Activated naive CD8-positive, alpha-beta T cell treated with anti-CD3 and anti-CD28 coated beads for 36 hours (primary cell): ENCODE results near the gene ASH1L. TPM values are rescaled to one million over a fixed set of nuclear protein-coding genes. Genes with fewer than 3 reads are reported as not detected.
"Not testable (repeated sequence)": the region's sequence is repeated elsewhere in the genome, so short reads cannot be mapped to it uniquely, and the experiment has no call there.

Experiments
- DNase-seq: peaks from one replicate; pipeline ENCODE4 v3.0.0; 2021
- H3K27ac Mint-ChIP-seq: one replicate; pipeline ENCODE4 v1.8.0; 2022; ENCODE audit warnings: mild to moderate bottlenecking, moderate library complexity, mixed read lengths
- H3K27me3 Mint-ChIP-seq: one replicate; pipeline ENCODE4 v1.8.0; 2022; ENCODE audit warnings: mild to moderate bottlenecking, mixed read lengths
- H3K36me3 Mint-ChIP-seq: one replicate; pipeline ENCODE4 v1.8.0; 2021; ENCODE audit warnings: mild to moderate bottlenecking, mixed read lengths
- H3K4me1 Mint-ChIP-seq: one replicate; pipeline ENCODE4 v1.8.0; 2021; ENCODE audit warnings: mixed read lengths
- H3K4me3 Mint-ChIP-seq: one replicate; pipeline ENCODE4 v1.8.0; 2022; ENCODE audit warnings: mild to moderate bottlenecking, moderate library complexity, mixed read lengths
- H3K9me3 Mint-ChIP-seq: one replicate; pipeline ENCODE4 v1.8.0; 2022; ENCODE audit warnings: mixed read lengths
- total RNA-seq, 2 experiments: library from RNA; stranded (reverse); gene quantifications; one replicate each; pipeline ENCODE4 v1.2.3, GENCODE V29; 2021

The ASH1L gene
- total RNA-seq, 2 experiments from 2014 or later = 17.6 to 18.9 TPM

DNA sequence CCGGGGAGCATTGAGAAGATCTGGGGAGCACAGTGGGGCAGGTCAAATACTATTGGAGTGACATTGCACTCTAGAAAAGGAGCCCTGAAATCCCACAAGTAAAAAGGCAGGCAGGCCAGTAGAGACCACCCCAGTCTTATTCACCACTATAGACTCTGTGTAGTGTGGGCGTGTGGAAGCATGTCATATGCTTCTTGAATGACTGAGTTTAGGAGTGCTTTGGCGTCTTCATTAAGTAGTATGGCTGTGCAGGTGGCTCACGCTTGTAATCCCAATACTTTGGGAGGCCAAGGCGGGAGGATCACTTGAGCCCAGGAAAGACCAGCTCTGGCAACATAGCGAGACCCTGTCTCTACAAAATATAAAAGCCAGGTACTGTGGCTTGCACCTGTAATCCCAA lies 21.2 kb upstream of the ASH1L start:
- not testable (repeated sequence) for H3K4me3 Mint-ChIP-seq, H3K4me1 Mint-ChIP-seq, H3K27me3 Mint-ChIP-seq, H3K9me3 Mint-ChIP-seq, H3K27ac Mint-ChIP-seq, H3K36me3 Mint-ChIP-seq, DNase-seq

- not testable (repeated sequence) for H3K4me3 Mint-ChIP-seq, H3K27ac Mint-ChIP-seq, DNase-seq, H3K27me3 Mint-ChIP-seq, H3K9me3 Mint-ChIP-seq
- Mint-ChIP-seq H3K36me3 (peaks cover 11% of the 10 kb centered on the region), H3K4me1 (peaks cover 12% of the 10 kb centered on the region)
Observed at GRCh38 chr1:155575608-155576007, 13.0 kb upstream of the ASH1L start.

- no peak for DNase-seq
- Mint-ChIP-seq H3K9me3 (no peaks in the 10 kb centered on the region), H3K4me3 (no peak overlapping the region), H3K4me1 (peaks cover 19% of the 10 kb centered on the region), H3K36me3 (peaks cover 18% of the 10 kb centered on the region), H3K27ac (no peak overlapping the region), H3K27me3 (no peaks in the 10 kb centered on the region)
Observed at GRCh38 chr1:155574077-155574476, 11.5 kb upstream of the ASH1L start.

GRCh38 chr1:155570593-155570990 lies 8.0 kb upstream of the ASH1L start:
- no peak for DNase-seq
- Mint-ChIP-seq H3K27me3 (no peaks in the 10 kb centered on the region), H3K27ac (no peak overlapping the region), H3K36me3 (peaks cover 30% of the 10 kb centered on the region), H3K4me1 (peaks cover 26% of the 10 kb centered on the region), H3K9me3 (no peaks in the 10 kb centered on the region), H3K4me3 (no peak overlapping the region)

DNA sequence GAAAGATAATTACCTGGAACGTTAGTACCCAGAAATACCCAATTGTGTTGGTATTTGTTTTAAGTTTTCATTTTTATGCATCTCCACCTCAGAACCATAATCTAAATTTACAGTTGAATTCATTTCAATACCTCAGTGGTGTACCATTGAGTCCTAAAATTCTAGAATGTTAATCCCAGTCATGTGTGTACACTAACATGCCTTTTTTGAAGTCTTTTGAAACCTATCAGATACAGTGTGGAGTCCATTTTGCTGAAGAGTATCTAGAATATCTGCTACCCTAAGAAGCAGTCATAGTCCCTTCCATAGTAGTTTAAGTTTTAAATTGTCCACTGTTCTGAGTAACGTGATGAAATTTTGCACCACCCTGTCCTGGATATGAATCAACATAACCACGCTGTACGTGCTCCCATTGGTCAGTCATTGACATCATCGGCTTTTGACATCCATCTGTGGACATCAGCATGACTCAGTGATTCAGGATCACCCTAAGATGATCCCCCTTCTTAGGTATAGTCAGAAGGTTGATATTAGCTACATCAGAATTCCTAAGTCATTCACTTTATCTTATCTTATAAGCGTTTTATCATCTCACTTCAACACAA lies 7.5 kb upstream of the ASH1L start:
- Mint-ChIP-seq H3K4me1 (peaks cover 26% of the 10 kb centered on the region), H3K9me3 (no peaks in the 10 kb centered on the region), H3K27me3 (no peaks in the 10 kb centered on the region), H3K36me3 (peaks cover 31% of the 10 kb centered on the region), H3K27ac (peak overlapping the region; percentile 52), H3K4me3 (no peak overlapping the region)
- no peak for DNase-seq

GRCh38 chr1:155563377-155564022 lies 897 bp upstream of the ASH1L start:
- H3K4me1 Mint-ChIP-seq = peaks cover 37% of the 10 kb centered on the region
- DNase-seq, H3K9me3 Mint-ChIP-seq, H3K27me3 Mint-ChIP-seq: not testable (repeated sequence)
- H3K36me3 Mint-ChIP-seq = peaks cover 29% of the 10 kb centered on the region
- H3K27ac Mint-ChIP-seq = peak overlapping the region; percentile 99
- H3K4me3 Mint-ChIP-seq = peak overlapping the region; percentile 99

- Mint-ChIP-seq H3K27ac (peak overlapping the region; percentile 99), H3K36me3 (peaks cover 33% of the 10 kb centered on the region), H3K4me1 (peaks cover 42% of the 10 kb centered on the region), H3K4me3 (peak overlapping the region; percentile 99)
- H3K9me3 Mint-ChIP-seq, H3K27me3 Mint-ChIP-seq: not testable (repeated sequence)
- DNase-seq = peak; percentile 73
Observed at GRCh38 chr1:155561779-155562580, 623 bp downstream of the ASH1L start.

GRCh38 chr1:155555915-155556314 lies 6.7 kb downstream of the ASH1L start:
- Mint-ChIP-seq H3K9me3 (no peaks in the 10 kb centered on the region), H3K36me3 (peaks cover 38% of the 10 kb centered on the region), H3K27ac (no peak overlapping the region), H3K27me3 (no peaks in the 10 kb centered on the region), H3K4me1 (peaks cover 37% of the 10 kb centered on the region), H3K4me3 (no peak overlapping the region)
- DNase-seq = no peak

DNA sequence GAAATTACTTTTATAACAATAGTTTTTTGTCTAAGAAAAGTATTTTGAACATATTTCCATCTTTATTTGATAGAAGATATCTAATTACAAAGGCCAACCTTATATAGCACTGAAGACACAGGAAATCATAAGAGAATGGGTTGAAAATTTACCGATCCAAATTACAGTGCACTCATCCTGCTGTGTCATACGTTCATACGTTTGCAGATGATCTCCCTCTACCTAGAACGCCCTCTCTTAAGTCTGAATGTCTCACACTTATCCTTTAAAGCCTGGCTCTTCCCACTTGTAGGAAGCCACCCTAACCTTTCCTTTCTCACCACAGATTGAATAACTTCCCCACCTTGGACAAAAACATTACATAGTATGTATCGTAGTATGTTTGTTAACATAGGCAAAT lies 9.3 kb downstream of the ASH1L start:
- no peak for DNase-seq
- no peaks in the 10 kb centered on the region for H3K9me3 Mint-ChIP-seq
- peaks cover 41% of the 10 kb centered on the region for H3K36me3 Mint-ChIP-seq
- peak overlapping the region; percentile 47 for H3K27ac Mint-ChIP-seq
- H3K4me3 Mint-ChIP-seq = no peak overlapping the region
- H3K27me3 Mint-ChIP-seq = no peaks in the 10 kb centered on the region
- H3K4me1 Mint-ChIP-seq = peaks cover 35% of the 10 kb centered on the region

- H3K4me1 Mint-ChIP-seq = peaks cover 37% of the 10 kb centered on the region
- no peak for DNase-seq
- H3K4me3 Mint-ChIP-seq = no peak overlapping the region
- H3K27me3 Mint-ChIP-seq = no peaks in the 10 kb centered on the region
- H3K36me3 Mint-ChIP-seq = peaks cover 33% of the 10 kb centered on the region
- H3K27ac Mint-ChIP-seq = no peak overlapping the region
- H3K9me3 Mint-ChIP-seq = no peaks in the 10 kb centered on the region
Observed at GRCh38 chr1:155548706-155549105, 13.9 kb downstream of the ASH1L start.

GRCh38 chr1:155540000-155540874 lies 22.4 kb downstream of the ASH1L start:
- Mint-ChIP-seq H3K9me3 (no peaks in the 10 kb centered on the region), H3K27ac (peak overlapping the region; percentile 78), H3K27me3 (no peaks in the 10 kb centered on the region), H3K4me1 (peaks cover 42% of the 10 kb centered on the region), H3K36me3 (peaks cover 11% of the 10 kb centered on the region), H3K4me3 (no peak overlapping the region)
- DNase-seq = no peak

- no peaks in the 10 kb centered on the region for H3K27me3 Mint-ChIP-seq
- H3K4me1 Mint-ChIP-seq = peaks cover 57% of the 10 kb centered on the region
- peak overlapping the region; percentile 94 for H3K27ac Mint-ChIP-seq
- H3K36me3 Mint-ChIP-seq = peaks cover 17% of the 10 kb centered on the region
- DNase-seq = no peak
- no peak overlapping the region for H3K4me3 Mint-ChIP-seq
- peaks cover 2% of the 10 kb centered on the region for H3K9me3 Mint-ChIP-seq
Observed at GRCh38 chr1:155537193-155537592, 25.4 kb downstream of the ASH1L start.

- Mint-ChIP-seq H3K9me3 (peaks cover 2% of the 10 kb centered on the region), H3K27ac (no peak overlapping the region), H3K27me3 (no peaks in the 10 kb centered on the region), H3K4me1 (peaks cover 43% of the 10 kb centered on the region), H3K4me3 (no peak overlapping the region), H3K36me3 (peaks cover 21% of the 10 kb centered on the region)
- DNase-seq = no peak
Observed at GRCh38 chr1:155531624-155532023, 31.0 kb downstream of the ASH1L start.

DNA sequence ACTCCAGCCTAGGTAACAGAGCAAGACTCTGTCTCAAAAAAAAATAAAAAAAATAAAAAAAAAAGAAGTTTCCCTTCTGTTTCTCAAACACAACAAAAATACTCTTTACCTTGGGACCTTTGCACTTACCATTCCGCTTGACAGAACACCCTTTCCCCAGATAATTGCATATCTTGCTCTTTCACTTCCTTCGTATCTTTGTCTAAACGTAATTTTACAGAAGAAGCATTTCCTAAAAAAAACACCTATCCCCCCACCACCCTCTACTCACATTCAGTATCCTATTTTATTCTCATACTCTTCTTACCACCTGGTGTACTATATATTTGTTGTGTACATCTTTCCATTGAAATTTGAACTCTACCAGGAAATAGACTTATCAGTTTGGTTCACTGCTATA lies 32.7 kb downstream of the ASH1L start:
- Mint-ChIP-seq H3K36me3 (peaks cover 21% of the 10 kb centered on the region), H3K4me1 (peaks cover 35% of the 10 kb centered on the region), H3K27ac (no peak overlapping the region), H3K27me3 (no peaks in the 10 kb centered on the region), H3K4me3 (no peak overlapping the region), H3K9me3 (peaks cover 2% of the 10 kb centered on the region)
- no peak for DNase-seq

DNA sequence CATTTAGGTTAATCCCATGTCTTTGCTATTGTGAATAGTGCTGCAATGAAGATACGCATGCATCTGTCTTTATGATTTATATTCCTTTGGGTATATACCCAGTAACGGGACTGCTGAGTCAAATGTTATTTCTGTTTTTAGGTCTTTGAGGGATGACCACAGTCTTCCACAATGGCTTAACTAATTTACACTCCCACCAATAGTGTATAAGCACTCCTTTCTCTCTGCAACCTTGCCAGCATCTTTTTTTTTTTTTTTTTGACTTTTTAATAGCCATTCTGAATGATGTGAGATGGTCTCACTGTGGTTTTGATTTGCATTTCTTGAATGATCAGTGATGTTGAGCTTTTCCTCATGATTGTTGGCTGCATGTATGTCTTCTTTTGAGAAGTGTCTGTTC lies 33.5 kb downstream of the ASH1L start:
- peaks cover 30% of the 10 kb centered on the region for H3K4me1 Mint-ChIP-seq
- no peaks in the 10 kb centered on the region for H3K27me3 Mint-ChIP-seq
- no peak for DNase-seq
- H3K9me3 Mint-ChIP-seq = peaks cover 2% of the 10 kb centered on the region
- H3K27ac Mint-ChIP-seq = no peak overlapping the region
- H3K36me3 Mint-ChIP-seq = peaks cover 15% of the 10 kb centered on the region
- no peak overlapping the region for H3K4me3 Mint-ChIP-seq
